Mucosa of rectum (tissue), 2 donors: Measurements from ENCODE around the gene ASPN.

ENCODE experiments used
- H3K27ac ChIP-seq, 2 donors: one replicate each; pipeline ENCODE4 v1.7.0; 2013; ENCODE audit warnings: inconsistent platforms in 2 of 2, low read depth in 2 of 2, low read length in 2 of 2
- H3K27me3 ChIP-seq, 2 donors: one replicate each; pipeline ENCODE4 v1.7.0; 2013; ENCODE audit warnings: low read length in 2 of 2; ENCODE audit not compliant: control insufficient read depth in 2 of 2, insufficient read depth in 2 of 2
- H3K36me3 ChIP-seq, 2 donors: one replicate each; pipeline ENCODE4 v1.7.0; 2013; ENCODE audit warnings: low read length in 2 of 2; ENCODE audit not compliant: control insufficient read depth in 2 of 2, insufficient read depth in 2 of 2
- H3K4me1 ChIP-seq, 2 donors: one replicate each; pipeline ENCODE4 v1.7.0; 2013; ENCODE audit warnings: low read length in 2 of 2, mild to moderate bottlenecking in 1 of 2; ENCODE audit not compliant: control insufficient read depth in 2 of 2, insufficient read depth in 2 of 2
- H3K4me3 ChIP-seq, 2 donors: one replicate each; pipeline ENCODE4 v1.7.0; 2013; ENCODE audit warnings: low read length in 2 of 2
- H3K9ac ChIP-seq, 2 donors: one replicate each; pipeline ENCODE4 v1.7.0; 2013; ENCODE audit warnings: low read length in 2 of 2, low read depth in 1 of 2, mild to moderate bottlenecking in 1 of 2
- H3K9me3 ChIP-seq, 2 donors: one replicate each; pipeline ENCODE4 v1.7.0; 2013; ENCODE audit warnings: low read length in 2 of 2; ENCODE audit not compliant: control insufficient read depth in 2 of 2
- donor health status: healthy.
- donor health status: Normal muscosa, but diverticular disease.

The ASPN gene

DNA sequence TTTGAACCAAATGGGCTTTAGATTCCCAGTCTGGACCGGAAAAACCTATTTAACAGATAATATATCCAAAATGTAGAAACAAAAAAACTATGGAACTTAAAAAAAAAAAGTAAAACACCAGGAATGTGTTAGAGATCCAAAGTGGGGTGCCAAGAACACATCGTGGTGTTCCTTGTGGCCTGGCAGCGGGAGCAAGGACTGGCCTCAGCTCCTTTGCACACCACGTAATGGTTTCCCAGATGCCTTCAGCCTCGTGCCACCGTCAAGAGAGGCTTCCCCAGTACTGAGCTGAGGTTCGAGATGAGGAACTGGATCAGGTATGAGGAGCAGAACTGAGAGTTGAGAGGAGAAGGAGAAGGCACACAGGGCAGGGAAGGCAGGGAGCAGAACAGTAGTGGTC is 3.5 kb downstream of the ASPN start:
- H3K4me3 ChIP-seq: no peak overlapping the region
- H3K9me3 ChIP-seq: no peaks in the 10 kb centered on the region
- H3K9ac ChIP-seq: no peak overlapping the region
- H3K36me3 ChIP-seq: no peaks in the 10 kb centered on the region
- no peak overlapping the region for H3K27ac ChIP-seq
- H3K4me1 ChIP-seq: peaks cover 2% of the 10 kb centered on the region in 2 donors
- no peaks in the 10 kb centered on the region for H3K27me3 ChIP-seq

DNA sequence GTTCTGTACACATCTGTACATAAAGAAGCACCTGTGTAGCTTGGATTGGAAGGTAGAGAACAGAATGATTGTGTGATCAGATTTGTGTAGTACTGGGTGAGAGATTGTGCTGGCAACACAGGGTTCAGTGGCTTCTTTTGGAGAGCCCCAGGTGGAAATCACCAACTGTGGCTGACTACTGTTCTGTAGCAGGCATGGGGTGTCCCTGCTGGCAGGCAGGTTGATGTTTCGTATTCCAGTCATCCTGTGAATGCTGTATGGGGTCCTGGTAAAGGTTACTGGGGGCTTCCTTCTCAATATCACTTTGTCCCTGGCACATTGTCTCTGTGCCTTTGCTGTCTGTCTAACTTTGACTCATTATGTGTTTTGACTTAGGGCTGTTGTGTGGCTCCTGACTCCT is 5.3 kb downstream of the ASPN start:
- no peaks in the 10 kb centered on the region for H3K4me1 ChIP-seq
- H3K27ac ChIP-seq: no peak overlapping the region
- no peaks in the 10 kb centered on the region for H3K27me3 ChIP-seq
- no peak overlapping the region for H3K4me3 ChIP-seq
- no peaks in the 10 kb centered on the region for H3K9me3 ChIP-seq
- no peak overlapping the region for H3K9ac ChIP-seq
- no peaks in the 10 kb centered on the region for H3K36me3 ChIP-seq

DNA sequence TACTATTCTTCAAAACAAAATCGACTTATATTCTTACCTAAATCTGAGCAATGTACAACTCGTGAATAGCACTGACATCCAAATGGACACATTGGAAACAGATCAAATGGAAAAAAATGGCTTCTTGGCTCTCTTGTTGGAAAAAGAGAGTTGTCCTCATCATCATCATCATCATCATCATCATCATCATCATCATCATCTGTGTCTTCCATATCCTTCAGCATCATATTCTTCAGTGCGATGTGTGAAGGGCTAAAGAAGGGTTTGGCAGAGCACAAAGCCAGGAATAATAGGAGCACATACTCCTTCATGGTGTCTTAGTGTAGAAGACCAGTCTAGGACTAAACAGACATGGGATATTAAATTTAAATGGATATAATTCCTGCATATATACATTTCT is 7.7 kb downstream of the ASPN start:
- Histone ChIP-seq H3K4me3 (no peak overlapping the region), H3K27me3 (no peaks in the 10 kb centered on the region), H3K36me3 (no peaks in the 10 kb centered on the region), H3K27ac (no peak overlapping the region), H3K9me3 (no peaks in the 10 kb centered on the region), H3K4me1 (no peaks in the 10 kb centered on the region), H3K9ac (no peak overlapping the region)

DNA sequence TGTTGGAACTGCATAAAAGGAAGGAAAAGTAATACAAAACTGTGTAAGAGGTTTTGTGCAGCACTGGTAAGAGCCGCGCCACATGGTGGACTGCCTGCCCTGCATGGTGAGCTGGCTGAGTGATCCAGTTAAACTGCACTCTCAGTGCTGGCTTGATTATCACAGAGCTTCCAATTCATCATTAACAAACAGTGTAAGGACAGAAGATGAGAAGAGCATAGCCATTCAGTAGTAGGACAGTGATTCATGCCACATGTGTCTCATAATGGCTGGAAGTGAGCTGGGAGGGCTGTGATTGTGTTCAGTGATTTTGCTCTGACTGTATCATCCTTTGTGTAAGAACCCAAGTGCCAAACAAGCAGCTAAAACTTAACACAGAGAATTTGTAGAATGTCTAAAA is 14.1 kb downstream of the ASPN start:
- no peaks in the 10 kb centered on the region for H3K4me1 ChIP-seq
- H3K36me3 ChIP-seq: no peaks in the 10 kb centered on the region
- H3K27me3 ChIP-seq: no peaks in the 10 kb centered on the region
- no peak overlapping the region for H3K4me3 ChIP-seq
- H3K9me3 ChIP-seq: no peaks in the 10 kb centered on the region
- no peak overlapping the region for H3K27ac ChIP-seq
- H3K9ac ChIP-seq: no peak overlapping the region

DNA sequence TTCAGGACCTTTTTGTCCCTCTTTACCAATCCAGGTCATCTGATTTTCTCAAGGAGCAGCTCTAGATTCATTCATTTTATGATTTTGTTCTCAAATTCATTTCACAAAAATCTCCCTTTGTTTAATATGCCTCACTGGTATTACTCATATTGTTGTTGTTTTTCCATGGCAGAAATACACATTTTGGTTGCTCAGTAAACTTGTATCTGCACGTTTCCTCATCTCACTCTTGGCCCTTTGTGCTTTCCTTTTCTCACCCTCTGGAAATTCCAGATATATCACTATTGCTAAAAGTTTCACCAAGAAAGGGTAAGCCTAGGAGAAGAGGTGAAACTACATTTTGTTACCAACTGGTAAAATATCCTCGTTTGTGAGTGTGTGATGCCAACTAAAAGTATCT is 14.8 kb downstream of the ASPN start:
- no peaks in the 10 kb centered on the region for H3K27me3 ChIP-seq
- H3K4me3 ChIP-seq: no peak overlapping the region
- no peaks in the 10 kb centered on the region for H3K36me3 ChIP-seq
- no peak overlapping the region for H3K9ac ChIP-seq
- no peaks in the 10 kb centered on the region for H3K4me1 ChIP-seq
- H3K27ac ChIP-seq: no peak overlapping the region
- no peaks in the 10 kb centered on the region for H3K9me3 ChIP-seq

DNA sequence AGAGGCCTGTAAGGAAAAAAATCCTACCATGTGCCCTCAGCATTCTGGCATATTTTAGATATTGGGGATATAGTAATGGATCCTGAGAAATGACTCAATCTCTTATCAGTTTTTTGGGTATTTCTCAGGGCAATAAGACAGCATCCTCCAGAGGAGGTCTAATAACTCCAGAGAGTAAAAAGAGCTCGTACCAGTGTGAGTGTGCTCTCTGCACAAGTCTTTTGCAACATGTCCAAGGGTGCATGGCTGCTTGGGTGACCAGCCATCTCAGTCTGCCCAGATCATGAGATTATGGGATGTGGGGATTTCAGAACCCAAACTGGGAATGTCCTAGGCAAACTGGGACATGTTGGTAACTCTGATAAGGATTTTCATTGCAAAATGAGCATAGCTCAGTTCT is 15.3 kb downstream of the ASPN start:
- Histone ChIP-seq H3K27me3 (no peaks in the 10 kb centered on the region), H3K9me3 (no peaks in the 10 kb centered on the region), H3K36me3 (no peaks in the 10 kb centered on the region), H3K4me3 (no peak overlapping the region), H3K4me1 (no peaks in the 10 kb centered on the region), H3K9ac (no peak overlapping the region), H3K27ac (no peak overlapping the region)

DNA sequence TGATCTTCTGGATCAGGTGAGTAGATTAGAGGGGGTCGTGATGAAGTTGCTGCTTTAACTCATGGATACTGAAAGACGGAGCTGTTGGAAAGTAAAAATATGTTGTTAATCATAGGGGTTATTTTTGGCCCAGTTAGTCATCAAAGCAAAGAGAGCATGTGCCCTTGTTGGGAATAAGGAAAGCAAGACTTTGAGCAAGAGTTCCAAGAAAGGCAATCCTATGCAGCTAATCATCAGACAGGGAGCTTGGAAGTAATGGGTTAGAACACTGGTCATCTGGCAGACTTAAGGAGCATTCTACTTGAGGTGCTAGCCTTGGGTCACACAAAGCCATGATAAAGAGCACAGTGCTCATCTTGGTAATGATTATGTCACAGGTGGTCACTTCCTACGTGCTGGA is 18.3 kb downstream of the ASPN start:
- H3K27ac ChIP-seq: no peak overlapping the region
- no peaks in the 10 kb centered on the region for H3K9me3 ChIP-seq
- H3K9ac ChIP-seq: no peak overlapping the region
- H3K4me1 ChIP-seq: no peaks in the 10 kb centered on the region
- no peaks in the 10 kb centered on the region for H3K36me3 ChIP-seq
- no peaks in the 10 kb centered on the region for H3K27me3 ChIP-seq
- no peak overlapping the region for H3K4me3 ChIP-seq

DNA sequence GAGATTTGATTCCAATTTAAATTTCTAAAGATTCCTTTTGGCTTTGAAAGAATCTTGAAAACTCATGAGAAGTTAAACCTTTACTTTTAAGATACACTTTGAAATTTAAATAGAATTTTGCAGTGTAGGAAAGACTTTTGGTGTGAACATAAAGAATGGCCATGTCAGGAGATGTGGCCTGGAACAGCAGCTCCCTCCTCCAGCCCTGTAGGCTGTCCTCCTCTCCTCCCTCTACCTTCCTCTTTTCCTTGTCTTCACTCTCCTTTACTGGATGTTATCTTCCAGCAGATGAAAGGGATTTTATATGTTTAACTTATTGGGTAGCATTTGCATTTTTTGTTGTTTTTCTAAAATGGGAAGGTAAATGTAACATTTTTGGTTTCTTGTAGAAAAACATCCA is 18.9 kb downstream of the ASPN start:
- H3K36me3 ChIP-seq: no peaks in the 10 kb centered on the region

DNA sequence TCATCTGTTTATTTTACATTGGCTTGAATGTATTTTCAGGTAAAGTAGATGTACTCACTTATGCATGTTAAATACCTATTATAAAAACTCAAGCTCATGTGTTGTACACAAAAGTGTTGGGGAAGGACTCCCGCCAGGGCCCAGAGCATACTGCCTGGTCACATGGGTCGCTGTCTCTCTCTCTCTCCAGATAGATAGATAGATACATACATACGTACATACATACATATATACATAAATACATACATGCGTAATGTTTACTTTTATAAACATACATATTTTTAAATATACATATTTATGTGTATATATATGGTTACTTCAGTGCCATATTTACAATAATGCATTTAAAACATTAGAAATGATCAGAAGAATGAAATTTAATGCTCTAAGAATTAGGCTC is 24.7 kb downstream of the ASPN start:
- H3K4me3 ChIP-seq: no peak overlapping the region
- no peak overlapping the region for H3K27ac ChIP-seq
- no peaks in the 10 kb centered on the region for H3K4me1 ChIP-seq
- H3K9me3 ChIP-seq: no peaks in the 10 kb centered on the region
- no peak overlapping the region for H3K9ac ChIP-seq
- no peaks in the 10 kb centered on the region for H3K36me3 ChIP-seq
- no peaks in the 10 kb centered on the region for H3K27me3 ChIP-seq

More for the DNA sequence above, 18.9 kb downstream of the ASPN start:
- Histone ChIP-seq H3K4me1 (no peaks in the 10 kb centered on the region), H3K9ac (no peak overlapping the region), H3K27me3 (no peaks in the 10 kb centered on the region), H3K4me3 (no peak overlapping the region), H3K9me3 (no peaks in the 10 kb centered on the region), H3K27ac (no peak overlapping the region)

DNA sequence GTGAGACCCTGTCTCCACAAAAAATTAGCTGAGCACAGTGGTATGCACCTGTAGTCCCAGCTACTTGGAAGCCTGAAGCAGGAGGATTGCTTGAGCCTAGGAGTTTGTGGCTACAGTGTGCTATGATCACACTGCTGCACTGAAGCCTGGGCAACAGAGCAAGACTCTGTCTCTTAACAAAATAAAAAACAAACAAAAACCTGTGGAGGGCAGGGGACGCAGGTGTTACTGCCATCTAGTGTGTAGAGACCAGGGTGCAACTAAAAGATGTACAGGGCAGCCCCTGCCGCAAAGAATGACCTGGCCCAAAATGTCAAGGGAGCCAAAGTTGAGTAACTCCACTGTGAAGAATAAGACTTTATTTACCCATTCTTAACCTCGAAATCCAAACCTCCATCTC is 27.1 kb downstream of the ASPN start:
- H3K27ac ChIP-seq: no peak overlapping the region
- no peaks in the 10 kb centered on the region for H3K36me3 ChIP-seq
- H3K9ac ChIP-seq: no peak overlapping the region
- H3K9me3 ChIP-seq: no peaks in the 10 kb centered on the region
- no peaks in the 10 kb centered on the region for H3K4me1 ChIP-seq
- H3K4me3 ChIP-seq: no peak overlapping the region
- H3K27me3 ChIP-seq: no peaks in the 10 kb centered on the region

DNA sequence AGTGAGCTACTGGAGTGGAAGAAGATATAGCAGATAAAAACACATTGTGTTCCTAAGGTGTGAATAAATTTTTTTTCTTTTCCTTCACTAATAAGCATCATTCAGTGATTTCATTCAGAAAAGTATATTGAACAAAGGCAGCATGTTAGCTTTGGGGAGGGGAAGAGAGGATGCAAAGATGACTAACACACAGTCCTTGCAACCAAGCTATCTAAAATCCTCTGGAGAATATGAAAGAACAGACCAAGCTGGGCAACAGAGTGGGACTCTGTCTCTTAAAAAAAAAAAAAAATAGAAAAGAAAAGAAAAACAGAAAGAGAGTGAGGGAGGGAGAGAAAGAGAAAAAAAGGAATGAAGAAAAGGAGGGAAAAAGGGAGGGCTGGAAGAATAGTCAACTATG is 35.8 kb downstream of the ASPN start:
- no peak overlapping the region for H3K9ac ChIP-seq
- H3K27me3 ChIP-seq: no peaks in the 10 kb centered on the region
- H3K36me3 ChIP-seq: no peaks in the 10 kb centered on the region
- H3K4me1 ChIP-seq: no peaks in the 10 kb centered on the region
- no peak overlapping the region for H3K27ac ChIP-seq
- no peak overlapping the region for H3K4me3 ChIP-seq
- H3K9me3 ChIP-seq: no peaks in the 10 kb centered on the region
